GM12878 (cell line): ENCODE measurements around the gene IRAK3. TPM values are rescaled to one million over a fixed set of nuclear protein-coding genes. Genes with fewer than 3 reads are reported as not detected.

Source experiments
- ATAC-seq: fragments of 200-7000 bp; cut with Tn5 transposase; 3 replicates; pipeline ENCODE4 v1.9.1; 2020; ENCODE audit warnings: mild to moderate bottlenecking, moderate library complexity
- BruUV-seq: library from RNA; stranded (reverse); fragments of 400-500 nt; replicated peaks from 2 replicates; lab custom pipeline; 2021; lab: Mats Ljungman, UMichigan
- CTCF ChIA-PET: fragments of 300-600 bp; sonication (Branson Sonifier 250); formaldehyde crosslinking; extraction: SDS; loops from one replicate; lab custom pipeline; 2021; ENCODE audit warnings: inconsistent platforms; lab: Yijun Ruan, JAX
- POLR2A ChIA-PET: fragments of 350-600 bp; formaldehyde crosslinking; extraction: SDS; loops from one replicate; lab custom pipeline; 2021; ENCODE audit warnings: inconsistent platforms; lab: Charles Lee
- RAD21 ChIA-PET: fragments of 300-600 bp; sonication (Branson Sonifier 250); formaldehyde crosslinking; loops from one replicate; lab custom pipeline; 2023; ENCODE audit warnings: antibody characterized with exemption; ENCODE audit not compliant: unreplicated experiment; lab: Charles Lee
- SMC1A ChIA-PET: fragments of 300-600 bp; sonication (Branson Sonifier 250); formaldehyde crosslinking; loops from one replicate; lab custom pipeline; 2023; ENCODE audit not compliant: unreplicated experiment, uncharacterized antibody; lab: Charles Lee
- DNase-seq: peaks from one replicate; pipeline ENCODE4 v3.0.0-alpha.2; 2011; ENCODE audit warnings: low read depth, low spot score
- FAIRE-seq: peaks from 3 replicates; lab custom pipeline; 2011; peaks lifted over from hg19 to GRCh38; lab: Jason Lieb, UNC
- H2AFZ ChIP-seq: 2 replicates; pipeline ENCODE4 v1.6.0; 2011; ENCODE audit warnings: low read depth, low read length, control low read depth; ENCODE audit not compliant: control insufficient read depth
- H3K27ac ChIP-seq: 2 replicates; pipeline ENCODE4 v1.5.1; 2011; ENCODE audit warnings: control low read depth; ENCODE audit not compliant: control insufficient read depth, insufficient read depth
- H3K27me3 ChIP-seq, 2 experiments: replicated peaks in 1 of 2; 2 replicates each; pipeline versions ENCODE4 v1.6.0 to v1.6.1; 2011; ENCODE audit warnings: low read length in 1 of 2; ENCODE audit not compliant: control insufficient read depth in 2 of 2, insufficient read depth in 2 of 2
- H3K36me3 ChIP-seq, 2 experiments: 2 replicates each; pipeline ENCODE4 v1.5.1; 2011; ENCODE audit warnings: low read length in 1 of 2; ENCODE audit not compliant: control insufficient read depth in 2 of 2, insufficient read depth in 2 of 2
- H3K4me1 ChIP-seq: 2 replicates; pipeline ENCODE4 v1.6.1; 2011; ENCODE audit warnings: mild to moderate bottlenecking, low read length, moderate library complexity, mixed read lengths; ENCODE audit not compliant: control insufficient read depth, insufficient read depth
- H3K4me2 ChIP-seq: 2 replicates; pipeline ENCODE4 v1.6.0; 2011; ENCODE audit warnings: control low read depth; ENCODE audit not compliant: control insufficient read depth, insufficient read depth
- H3K4me3 ChIP-seq: fragments of 200-600 bp; sonication (generic); 2 replicates; pipeline ENCODE4 v1.5.1; 2016
- H3K79me2 ChIP-seq: 2 replicates; pipeline ENCODE4 v1.6.0; 2011; ENCODE audit warnings: low read length; ENCODE audit not compliant: control insufficient read depth, insufficient read depth
- H3K9ac ChIP-seq: 2 replicates; pipeline ENCODE4 v1.8.0; 2011; ENCODE audit warnings: low read length, control low read depth, mixed read lengths; ENCODE audit not compliant: control insufficient read depth, insufficient read depth
- H3K9me3 ChIP-seq: replicated peaks from 3 replicates; pipeline ENCODE4 v1.5.1; 2011; ENCODE audit warnings: mild to moderate bottlenecking, low read length; ENCODE audit not compliant: control insufficient read depth, insufficient read depth
- H4K20me1 ChIP-seq: 2 replicates; pipeline ENCODE4 v1.6.0; 2011; ENCODE audit not compliant: control insufficient read depth, insufficient read depth
- BMI1 ChIP-seq: fragments of 450-650 bp; IDR thresholded peaks from 2 replicates; pipeline ENCODE4 v1.6.1; 2016; ENCODE audit warnings: mild to moderate bottlenecking, moderate library complexity, borderline replicate concordance
- IRF3 ChIP-seq: fragments of 450-650 bp; IDR thresholded peaks from 2 replicates; pipeline ENCODE4 v1.6.1; 2014; ENCODE audit warnings: mild to moderate bottlenecking
- LARP7 ChIP-seq: fragments of 450-650 bp; IDR thresholded peaks from 2 replicates; pipeline ENCODE4 v1.6.1; 2017; ENCODE audit warnings: mild to moderate bottlenecking
- SP1 ChIP-seq: IDR thresholded peaks from one replicate; pipeline ENCODE4 v1.6.1; 2011; ENCODE audit warnings: low read depth, low read length
- USF1 ChIP-seq: IDR thresholded peaks from 2 replicates; pipeline ENCODE4 v1.6.1; 2011; ENCODE audit warnings: borderline replicate concordance, low read depth, mild to moderate bottlenecking, moderate library complexity, mixed read lengths, low read length; ENCODE audit not compliant: insufficient read depth; ENCODE audit errors: extremely low read length
- WGBS: methylation state at CpG from one replicate; pipeline ENCODE4 v1.1.6; 2016; ENCODE audit warnings: low lambda C conversion rate; ENCODE audit not compliant: insufficient replicate concordance, insufficient coverage; ENCODE audit errors: missing lambda C conversion rate; 5-methylcytosine and 5-hydroxymethylcytosine counted together
- in situ Hi-C: fragments of 300-500 bp; cut with MboI; formaldehyde crosslinking; loops from 9 replicates; pipeline ENCODE4 v1.14.3; 2018; ENCODE audit warnings: mixed read lengths
- intact Hi-C: fragments of 100-400 bp; cut with micrococcal nuclease; formaldehyde crosslinking; loops from one replicate; pipeline ENCODE4 v1.14.2; 2022; ENCODE audit not compliant: unreplicated experiment
- polyA plus RNA-seq, 11 experiments: library from polyadenylated mRNA; depleted of rRNA in 4 of 11; unstranded in 6 of 11; stranded (reverse) in 5 of 11; fragments of >200 nt; fragmentation: Nextera tagmentation in 4 of 11; fragmentation: Illumina TruSeq in 1 of 11; extraction: Ambion mirVana in 4 of 11; extraction: Trizol in 1 of 11; gene quantifications; 1 replicate in 1 of 11; 2 replicates in 10 of 11; pipeline versions ENCODE4 v1.2.1 to v1.2.3, GENCODE V29; 2011 to 2016; ENCODE audit warnings: inconsistent platforms in 2 of 11, missing spikeins in 2 of 11, low read depth in 1 of 11
- total RNA-seq, 4 experiments: library from RNA; depleted of rRNA in 3 of 4; stranded (reverse); fragments of >200 nt in 3 of 4; fragmentation: Illumina TruSeq in 1 of 4; extraction: Trizol in 1 of 4; gene quantifications; 2 replicates each; pipeline versions ENCODE4 v1.2.1 to v1.2.3, GENCODE V29; 2013 to 2021

IRAK3 gene
- total and polyA plus RNA-seq, 10 of the 15 experiments (the other 5 are each of a cell fraction or from before 2014, with no cell fraction given), result 1.4 to 14.1 (median 5.4) TPM

GRCh38 chr12:66189486-66189843, 451 bp downstream of the IRAK3 start:
- SMC1A ChIA-PET, result interaction anchor here (1.0 to 2.4 kb wide), 7 partner anchors 10 to 52 kb away, joined by 3 to 11 read pairs (median 3); no protein-coding TSS in a partner anchor
- Histone ChIP-seq H3K27ac (peak overlapping the region; percentile 56), H3K4me3 (peak overlapping the region; percentile 55; the same call in 1 of the 2 replicates), H3K4me1 (peaks cover 15% of the 10 kb centered on the region), H3K9ac (peak overlapping the region; percentile 75), H4K20me1 (no peaks in the 10 kb centered on the region), H3K9me3 (no peaks in the 10 kb centered on the region; the same call in 2 of the 3 replicates), H3K4me2 (peak overlapping the region; percentile 90), H3K27me3 (peaks cover 0 to 5% of the 10 kb centered on the region in 2 experiments; a peak in 1 of 4 replicates), H2AFZ (peak overlapping the region; percentile 66), H3K79me2 (peaks cover 8% of the 10 kb centered on the region), H3K36me3 (no peaks in the 10 kb centered on the region; a peak in 1 of 4 replicates)
- CTCF ChIA-PET, result interaction anchor here (0.8 to 2.7 kb wide), 3 partner anchors 13 to 46 kb away, joined by 3 to 9 read pairs (median 3); no protein-coding TSS in a partner anchor
- FAIRE-seq (no peak), DNase-seq (no peak), ATAC-seq (no peak)
- POLR2A ChIA-PET, result interaction anchor here (0.9 to 1.6 kb wide), 3 partner anchors 13 to 140 kb away, joined by 3 to 4 read pairs (median 4); no protein-coding TSS in a partner anchor
- WGBS, result 33% methylated on average over 18 of the region's 18 CpGs
- intact Hi-C loops (no loop called here), in situ Hi-C loops (no loop called here)
- 0 out of 2 replicates have a peak, but pooled peaks have one; percentile 11 for TF ChIP-seq LARP7
- TF ChIP-seq IRF3, result no peak
- no peak for TF ChIP-seq SP1
- TF ChIP-seq USF1, result no peak
- TF ChIP-seq BMI1, result no peak
- no TSS peak for BruUV-seq
- RAD21 ChIA-PET, result interaction anchor here (1.6 kb wide), 1 partner anchor 20 kb away, joined by 5 read pairs; the partner anchor contains the start of gene TMBIM4
